Measurements from ENCODE around the gene RABGAP1L. TPM values are rescaled to one million over a fixed set of nuclear protein-coding genes. Genes with fewer than 3 reads are reported as not detected.

The RABGAP1L gene
- polyA plus RNA-seq, 1 donor (not counting 4 experiments of a cell fraction or from before 2014, with no cell fraction given), result 24.2 TPM

DNA sequence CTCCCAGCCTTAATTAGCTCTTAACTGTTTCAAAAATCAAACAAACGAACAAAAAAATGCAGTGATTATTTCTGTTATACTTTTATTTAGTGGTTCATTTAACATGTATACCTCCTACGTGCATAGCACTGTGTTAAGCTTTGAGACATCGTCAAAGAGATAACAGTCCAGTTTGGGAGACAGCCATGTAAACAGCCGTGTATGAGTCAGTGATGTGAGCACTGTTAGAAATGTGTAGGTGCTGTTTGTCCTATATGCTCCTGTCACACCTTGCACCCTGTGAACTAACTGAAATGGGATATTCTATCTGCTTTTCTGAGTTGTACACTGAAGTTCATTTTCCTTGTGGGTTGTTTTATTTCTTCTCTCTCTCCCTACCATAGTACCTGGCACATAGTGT lies 730.7 kb downstream of the RABGAP1L start:
- Histone ChIP-seq H3K9ac (ENCODE audit: control insufficient read depth, extremely low read depth, insufficient read depth, low read length) (no peak overlapping the region), H2AFZ (ENCODE audit: control insufficient read depth, low read length) (no peak overlapping the region), H3K27me3 (ENCODE audit: control insufficient read depth, extremely low read depth, insufficient read depth, low read length) (no peaks in the 10 kb centered on the region), H3K27ac (ENCODE audit: control insufficient read depth, insufficient read depth, low read length) (no peak overlapping the region), H3K4me2 (ENCODE audit: control insufficient read depth, extremely low read depth, insufficient read depth, low read depth, low read length) (no peak overlapping the region), H3K79me2 (ENCODE audit: control insufficient read depth, insufficient read depth, low read length) (no peaks in the 10 kb centered on the region), H3K4me1 (ENCODE audit: control insufficient read depth, extremely low read depth, insufficient read depth, low read length) (no peaks in the 10 kb centered on the region), H3K9me1 (ENCODE audit: control insufficient read depth, extremely low read depth, insufficient read depth, low read length) (no peaks in the 10 kb centered on the region), H3K9me3 (ENCODE audit: control insufficient read depth, low read depth, low read length) (no peaks in the 10 kb centered on the region), H3K36me3 (ENCODE audit: control insufficient read depth in 2 of 2, extremely low read depth in 1 of 2, insufficient read depth in 2 of 2, low read length in 2 of 2) (no peaks in the 10 kb centered on the region), H3K4me3 (ENCODE audit: control insufficient read depth in 2 of 3, extremely low read depth in 1 of 3, insufficient read depth in 2 of 3, low read depth in 1 of 3, low read length in 3 of 3) (no peak overlapping the region), H4K20me1 (ENCODE audit: control insufficient read depth, extremely low read depth, insufficient read depth, low read length) (no peaks in the 10 kb centered on the region)
- FAIRE-seq, result no peak
- TF ChIP-seq, protein P1, sequence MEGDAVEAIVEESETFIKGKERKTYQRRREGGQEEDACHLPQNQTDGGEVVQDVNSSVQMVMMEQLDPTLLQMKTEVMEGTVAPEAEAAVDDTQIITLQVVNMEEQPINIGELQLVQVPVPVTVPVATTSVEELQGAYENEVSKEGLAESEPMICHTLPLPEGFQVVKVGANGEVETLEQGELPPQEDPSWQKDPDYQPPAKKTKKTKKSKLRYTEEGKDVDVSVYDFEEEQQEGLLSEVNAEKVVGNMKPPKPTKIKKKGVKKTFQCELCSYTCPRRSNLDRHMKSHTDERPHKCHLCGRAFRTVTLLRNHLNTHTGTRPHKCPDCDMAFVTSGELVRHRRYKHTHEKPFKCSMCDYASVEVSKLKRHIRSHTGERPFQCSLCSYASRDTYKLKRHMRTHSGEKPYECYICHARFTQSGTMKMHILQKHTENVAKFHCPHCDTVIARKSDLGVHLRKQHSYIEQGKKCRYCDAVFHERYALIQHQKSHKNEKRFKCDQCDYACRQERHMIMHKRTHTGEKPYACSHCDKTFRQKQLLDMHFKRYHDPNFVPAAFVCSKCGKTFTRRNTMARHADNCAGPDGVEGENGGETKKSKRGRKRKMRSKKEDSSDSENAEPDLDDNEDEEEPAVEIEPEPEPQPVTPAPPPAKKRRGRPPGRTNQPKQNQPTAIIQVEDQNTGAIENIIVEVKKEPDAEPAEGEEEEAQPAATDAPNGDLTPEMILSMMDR (optimal IDR thresholded peaks at IDR 0.05 in 1 of 3, IDR thresholded peaks at IDR 0.05 in 1 of 3, conservative IDR thresholded peaks at IDR 0.05 in 1 of 3; ENCODE audit: extremely low read depth in 1 of 3, insufficient read depth in 2 of 3, low read length in 3 of 3), result no peak
- no peak for TF ChIP-seq EZH2 (IDR thresholded peaks at IDR 0.05; ENCODE audit: low read length)
- DNase-seq (ENCODE audit: low read depth, low spot score), result no peak
- dilution Hi-C loops (cut with MboI; ENCODE audit: extremely low pct_ligation_motif_present, low sequenced_read_pairs), result no loop called here

DNA sequence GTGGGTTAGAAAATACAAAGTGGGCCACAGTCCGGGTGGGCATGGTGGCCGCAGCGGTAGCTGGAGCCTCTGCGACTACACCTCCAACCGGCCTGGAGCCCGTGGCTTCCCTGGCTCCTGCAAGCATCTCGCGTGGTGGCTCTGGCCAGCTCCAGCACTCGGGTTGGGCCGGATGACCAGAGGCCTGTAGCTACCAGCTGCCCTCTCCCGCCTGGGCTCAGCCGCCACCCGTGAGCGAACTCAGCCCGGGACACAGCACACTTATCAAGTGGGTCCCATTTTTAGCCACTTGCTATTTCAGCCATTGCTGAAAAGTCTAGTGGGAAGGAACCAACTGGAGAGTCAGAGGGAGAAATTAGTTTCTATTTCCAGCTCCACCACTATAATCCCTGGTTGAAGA lies 732.7 kb downstream of the RABGAP1L start:
- Histone ChIP-seq H3K4me2 (ENCODE audit: control insufficient read depth, extremely low read depth, insufficient read depth, low read depth, low read length) (no peak overlapping the region), H3K27me3 (ENCODE audit: control insufficient read depth, extremely low read depth, insufficient read depth, low read length) (no peaks in the 10 kb centered on the region), H3K9ac (ENCODE audit: control insufficient read depth, extremely low read depth, insufficient read depth, low read length) (no peak overlapping the region), H3K9me1 (ENCODE audit: control insufficient read depth, extremely low read depth, insufficient read depth, low read length) (no peaks in the 10 kb centered on the region), H3K9me3 (ENCODE audit: control insufficient read depth, low read depth, low read length) (no peaks in the 10 kb centered on the region), H3K4me1 (ENCODE audit: control insufficient read depth, extremely low read depth, insufficient read depth, low read length) (no peaks in the 10 kb centered on the region), H3K4me3 (ENCODE audit: control insufficient read depth in 2 of 3, extremely low read depth in 1 of 3, insufficient read depth in 2 of 3, low read depth in 1 of 3, low read length in 3 of 3) (no peak overlapping the region), H3K79me2 (ENCODE audit: control insufficient read depth, insufficient read depth, low read length) (no peaks in the 10 kb centered on the region), H4K20me1 (ENCODE audit: control insufficient read depth, extremely low read depth, insufficient read depth, low read length) (no peaks in the 10 kb centered on the region), H3K27ac (ENCODE audit: control insufficient read depth, insufficient read depth, low read length) (no peak overlapping the region), H2AFZ (ENCODE audit: control insufficient read depth, low read length) (no peak overlapping the region), H3K36me3 (ENCODE audit: control insufficient read depth in 2 of 2, extremely low read depth in 1 of 2, insufficient read depth in 2 of 2, low read length in 2 of 2) (no peaks in the 10 kb centered on the region)
- dilution Hi-C loops (cut with MboI; ENCODE audit: extremely low pct_ligation_motif_present, low sequenced_read_pairs), result no loop called here
- no peak for TF ChIP-seq EZH2 (IDR thresholded peaks at IDR 0.05; ENCODE audit: low read length)
- TF ChIP-seq, protein P1 (optimal IDR thresholded peaks at IDR 0.05 in 1 of 3, IDR thresholded peaks at IDR 0.05 in 1 of 3, conservative IDR thresholded peaks at IDR 0.05 in 1 of 3; ENCODE audit: extremely low read depth in 1 of 3, insufficient read depth in 2 of 3, low read length in 3 of 3), result no peak
- FAIRE-seq (no peak), DNase-seq (ENCODE audit: low read depth, low spot score) (no peak)

Measured in keratinocyte (primary cell).